IMR-90 (cell line): ENCODE measurements around the gene GPR160. TPM values are rescaled to one million over a fixed set of nuclear protein-coding genes. Genes with fewer than 3 reads are reported as not detected.

Experiments
- ATAC-seq: fragments of 200-7000 bp; cut with Tn5 transposase; 2 replicates; pipeline ENCODE4 v1.9.1; 2020; ENCODE audit warnings: low read depth, mild to moderate bottlenecking, moderate library complexity
- BruUV-seq: library from RNA; stranded (reverse); fragments of 400-500 nt; replicated peaks from 2 replicates; lab custom pipeline; 2021; lab: Mats Ljungman, UMichigan
- CTCF ChIA-PET: fragments of 300-600 bp; formaldehyde crosslinking; extraction: SDS; loops from one replicate; lab custom pipeline; 2021; ENCODE audit warnings: antibody characterized with exemption; lab: Yijun Ruan, JAX
- POLR2A ChIA-PET: fragments of 300-600 bp; sonication (Branson Sonifier 250); formaldehyde crosslinking; loops from one replicate; lab custom pipeline; 2022; ENCODE audit warnings: antibody characterized with exemption; ENCODE audit not compliant: unreplicated experiment; lab: Charles Lee
- DNase-seq: peaks from one replicate; pipeline ENCODE4 v3.0.0; 2013
- H2AFZ ChIP-seq: replicated peaks from 2 replicates; pipeline ENCODE3; 2013; ENCODE audit warnings: low read length, mild to moderate bottlenecking; ENCODE audit not compliant: poor library complexity
- H2AK5ac ChIP-seq: 2 replicates; pipeline ENCODE4 v1.6.1; 2013; ENCODE audit warnings: low read depth, low read length, inconsistent platforms
- H2AK9ac ChIP-seq: replicated peaks from 2 replicates; pipeline ENCODE3; 2013; ENCODE audit warnings: mild to moderate bottlenecking, low read depth, low read length, moderate library complexity; ENCODE audit not compliant: poor library complexity
- H2BK120ac ChIP-seq: 2 replicates; pipeline ENCODE4 v1.6.1; 2013; ENCODE audit warnings: low read depth, low read length, inconsistent platforms
- H2BK15ac ChIP-seq: 3 replicates; pipeline ENCODE4 v1.6.1; 2013; ENCODE audit warnings: low read depth, low read length, inconsistent platforms
- H2BK20ac ChIP-seq: 2 replicates; pipeline ENCODE4 v1.6.1; 2013; ENCODE audit warnings: low read depth, mild to moderate bottlenecking, inconsistent platforms, low read length, moderate library complexity
- H2BK5ac ChIP-seq: 2 replicates; pipeline ENCODE4 v1.6.1; 2013; ENCODE audit warnings: mild to moderate bottlenecking, low read depth, low read length, inconsistent platforms; ENCODE audit not compliant: poor library complexity, severe bottlenecking
- H3K14ac ChIP-seq: replicated peaks from 2 replicates; pipeline ENCODE4 v1.6.1; 2013; ENCODE audit warnings: low read depth, low read length, inconsistent platforms
- H3K18ac ChIP-seq: 2 replicates; pipeline ENCODE4 v1.6.1; 2013; ENCODE audit warnings: low read depth, low read length, control low read depth
- H3K23ac ChIP-seq: 2 replicates; pipeline ENCODE4 v1.6.1; 2013; ENCODE audit warnings: low read depth, low read length, inconsistent platforms
- H3K27ac ChIP-seq: 2 replicates; pipeline ENCODE4 v1.5.1; 2013; ENCODE audit warnings: mild to moderate bottlenecking, control low read depth, low read length; ENCODE audit not compliant: insufficient read depth
- H3K27me3 ChIP-seq: 2 replicates; pipeline ENCODE4 v1.6.1; 2013; ENCODE audit warnings: low read length; ENCODE audit not compliant: control insufficient read depth, insufficient read depth
- H3K36me3 ChIP-seq: 2 replicates; pipeline ENCODE4 v1.6.1; 2013; ENCODE audit warnings: low read length, mixed read lengths; ENCODE audit not compliant: control insufficient read depth, insufficient read depth
- H3K4ac ChIP-seq: 2 replicates; pipeline ENCODE4 v1.6.1; 2013; ENCODE audit warnings: low read depth, low read length, inconsistent platforms
- H3K4me1 ChIP-seq: 2 replicates; pipeline ENCODE4 v1.6.1; 2013; ENCODE audit warnings: low read length, mixed read lengths; ENCODE audit not compliant: control insufficient read depth, insufficient read depth
- H3K4me2 ChIP-seq: 2 replicates; pipeline ENCODE4 v1.6.1; 2013; ENCODE audit warnings: low read depth, mild to moderate bottlenecking, control low read depth, low read length, moderate library complexity
- H3K4me3 ChIP-seq: 2 replicates; pipeline ENCODE4 v1.5.1; 2013; ENCODE audit warnings: low read depth, mild to moderate bottlenecking, control low read depth, low read length, moderate library complexity; ENCODE audit not compliant: insufficient read depth
- H3K56ac ChIP-seq: 2 replicates; pipeline ENCODE4 v1.6.1; 2013; ENCODE audit warnings: low read length, inconsistent platforms; ENCODE audit not compliant: insufficient read depth; ENCODE audit errors: extremely low read depth
- H3K79me1 ChIP-seq, 2 experiments: 2 replicates each; pipeline ENCODE4 v1.6.1; 2013; ENCODE audit warnings: low read length in 2 of 2, inconsistent platforms in 1 of 2, low read depth in 1 of 2
- H3K9ac ChIP-seq: 2 replicates; pipeline ENCODE4 v1.6.1; 2013; ENCODE audit warnings: low read depth, low read length, control low read depth
- H3K9me1 ChIP-seq: 2 replicates; pipeline ENCODE4 v1.6.1; 2013; ENCODE audit warnings: low read length, inconsistent platforms; ENCODE audit not compliant: insufficient read depth
- H3K9me3 ChIP-seq: 2 replicates; pipeline ENCODE4 v1.6.1; 2013; ENCODE audit warnings: low read length; ENCODE audit not compliant: control insufficient read depth, insufficient read depth
- H4K20me1 ChIP-seq: 2 replicates; pipeline ENCODE4 v1.6.1; 2013; ENCODE audit warnings: low read length, inconsistent platforms; ENCODE audit not compliant: insufficient read depth
- H4K5ac ChIP-seq: 2 replicates; pipeline ENCODE4 v1.6.1; 2013; ENCODE audit warnings: mild to moderate bottlenecking, low read depth, low read length, control low read depth
- H4K8ac ChIP-seq, 2 experiments: 2 replicates each; pipeline ENCODE4 v1.6.1; 2013; ENCODE audit warnings: low read depth in 2 of 2, low read length in 2 of 2, control low read depth in 1 of 2, inconsistent platforms in 1 of 2
- H4K91ac ChIP-seq: 2 replicates; pipeline ENCODE4 v1.6.1; 2013; ENCODE audit warnings: low read depth, low read length, inconsistent platforms; ENCODE audit not compliant: insufficient read depth
- CEBPB ChIP-seq: IDR thresholded peaks from 2 replicates; pipeline ENCODE4 v1.6.1; 2012; ENCODE audit warnings: low read depth, low read length, improper control_type of control experiment
- dilution Hi-C: fragments of 300-500 bp; cut with HindIII; formaldehyde crosslinking; loops from one replicate; pipeline ENCODE4 v1.14.3; 2018; ENCODE audit warnings: low sequenced_read_pairs; ENCODE audit not compliant: unreplicated experiment
- in situ Hi-C: fragments of 300-500 bp; cut with MboI; formaldehyde crosslinking; loops from 3 replicates; pipeline ENCODE4 v1.14.3; 2019; ENCODE audit warnings: low sequenced_read_pairs, inconsistent platforms, mixed read lengths
- intact Hi-C: fragments of 100-400 bp; cut with micrococcal nuclease; formaldehyde crosslinking; loops from 2 replicates; pipeline ENCODE4 v1.10.0; 2022
- polyA plus RNA-seq, 3 experiments: library from polyadenylated mRNA; depleted of rRNA; stranded (reverse); fragments of >200 nt; gene quantifications; 2 replicates each; pipeline ENCODE4 v1.2.3, GENCODE V29; 2012; ENCODE audit warnings: low replicate concordance in 1 of 3
- total RNA-seq: library from RNA; depleted of rRNA; stranded (reverse); fragments of >200 nt; gene quantifications from 2 replicates; pipeline ENCODE4 v1.2.3, GENCODE V29; 2012
- TF ChIP-seq, protein P1 (sequence below): conservative IDR thresholded peaks from 2 replicates; pipeline ENCODE4 v1.5.1; 2012; ENCODE audit warnings: mild to moderate bottlenecking, low read depth, low read length, improper control_type of control experiment

The GPR160 gene
- total and polyA plus RNA-seq, 2 of the 4 experiments (the other 2 are of a cell fraction) = 0.09 to 0.18 TPM

- no peak overlapping the region for H3K23ac ChIP-seq
- no peaks in the 10 kb centered on the region for H3K27me3 ChIP-seq
- DNase-seq (no peak), ATAC-seq (no peak)
- intact Hi-C loops (no loop called here), dilution Hi-C loops (no loop called here), in situ Hi-C loops (no loop called here)
- peaks cover 2% of the 10 kb centered on the region for H3K4me1 ChIP-seq
- H3K4me2 ChIP-seq = no peak overlapping the region
- H2AK9ac ChIP-seq = no peak overlapping the region
- peaks cover 28% of the 10 kb centered on the region for H3K36me3 ChIP-seq
- H3K79me1 ChIP-seq = peaks cover 21 to 35% of the 10 kb centered on the region in 2 experiments
- TF ChIP-seq, protein P1, sequence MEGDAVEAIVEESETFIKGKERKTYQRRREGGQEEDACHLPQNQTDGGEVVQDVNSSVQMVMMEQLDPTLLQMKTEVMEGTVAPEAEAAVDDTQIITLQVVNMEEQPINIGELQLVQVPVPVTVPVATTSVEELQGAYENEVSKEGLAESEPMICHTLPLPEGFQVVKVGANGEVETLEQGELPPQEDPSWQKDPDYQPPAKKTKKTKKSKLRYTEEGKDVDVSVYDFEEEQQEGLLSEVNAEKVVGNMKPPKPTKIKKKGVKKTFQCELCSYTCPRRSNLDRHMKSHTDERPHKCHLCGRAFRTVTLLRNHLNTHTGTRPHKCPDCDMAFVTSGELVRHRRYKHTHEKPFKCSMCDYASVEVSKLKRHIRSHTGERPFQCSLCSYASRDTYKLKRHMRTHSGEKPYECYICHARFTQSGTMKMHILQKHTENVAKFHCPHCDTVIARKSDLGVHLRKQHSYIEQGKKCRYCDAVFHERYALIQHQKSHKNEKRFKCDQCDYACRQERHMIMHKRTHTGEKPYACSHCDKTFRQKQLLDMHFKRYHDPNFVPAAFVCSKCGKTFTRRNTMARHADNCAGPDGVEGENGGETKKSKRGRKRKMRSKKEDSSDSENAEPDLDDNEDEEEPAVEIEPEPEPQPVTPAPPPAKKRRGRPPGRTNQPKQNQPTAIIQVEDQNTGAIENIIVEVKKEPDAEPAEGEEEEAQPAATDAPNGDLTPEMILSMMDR = no peak
- 0 out of 2 replicates have a peak, but pooled peaks have one; percentile 2 for TF ChIP-seq CEBPB
- H3K9me3 ChIP-seq = peaks cover 3% of the 10 kb centered on the region
- no peak overlapping the region for H2BK15ac ChIP-seq
- CTCF ChIA-PET = no interaction called here
- H2AK5ac ChIP-seq = no peak overlapping the region
- no peak overlapping the region for H2BK120ac ChIP-seq
- no peak overlapping the region for H3K56ac ChIP-seq
- no peak overlapping the region for H2BK20ac ChIP-seq
- no peak overlapping the region; the same call in 1 of the 2 replicates for H4K5ac ChIP-seq
- POLR2A ChIA-PET = no interaction called here
- no peak overlapping the region; the same call in 1 of the 2 replicates for H3K18ac ChIP-seq
- H3K4ac ChIP-seq = no peak overlapping the region
- no peak overlapping the region; the same call in 1 of the 2 replicates for H4K91ac ChIP-seq
- H2BK5ac ChIP-seq = no peak overlapping the region
- H3K14ac ChIP-seq = no peak overlapping the region
- H3K9ac ChIP-seq = no peak overlapping the region
- 0 out of 2 replicates have a peak, but pooled peaks cover 6% of the 10 kb centered on the region for H3K9me1 ChIP-seq
- H4K20me1 ChIP-seq = no peaks in the 10 kb centered on the region
- H3K27ac ChIP-seq = peak overlapping the region; percentile 49; the same call in 1 of the 2 replicates
- H4K8ac ChIP-seq = 0 out of 4 replicates have a peak overlapping the region, but pooled peaks of 1 of the 2 experiments have one; percentile 42
- no peak overlapping the region for H2AFZ ChIP-seq
- H3K4me3 ChIP-seq = no peak overlapping the region
- no TSS peak for BruUV-seq
Measured at GRCh38 chr3:170130532-170130931, 92.7 kb downstream of the GPR160 start.
